Fibroblast of lung (primary cell): ENCODE results near the gene STAB2.

Source experiments
- EZH2 ChIP-seq: IDR thresholded peaks from 2 replicates; pipeline ENCODE4 v1.5.1; 2012; ENCODE audit warnings: low read length, control low read depth, mild to moderate bottlenecking; ENCODE audit errors: missing control alignments
- TF ChIP-seq, protein P1 (sequence below), 2 donors: IDR thresholded peaks in 1 of 2; conservative IDR thresholded peaks in 1 of 2; 1 replicate in 1 of 2; 2 replicates in 1 of 2; pipeline ENCODE4 v1.5.1; 2011 to 2012; ENCODE audit warnings: low read length in 2 of 2, control low read depth in 1 of 2, inconsistent platforms in 1 of 2, low read depth in 1 of 2, mild to moderate bottlenecking in 1 of 2

DNA sequence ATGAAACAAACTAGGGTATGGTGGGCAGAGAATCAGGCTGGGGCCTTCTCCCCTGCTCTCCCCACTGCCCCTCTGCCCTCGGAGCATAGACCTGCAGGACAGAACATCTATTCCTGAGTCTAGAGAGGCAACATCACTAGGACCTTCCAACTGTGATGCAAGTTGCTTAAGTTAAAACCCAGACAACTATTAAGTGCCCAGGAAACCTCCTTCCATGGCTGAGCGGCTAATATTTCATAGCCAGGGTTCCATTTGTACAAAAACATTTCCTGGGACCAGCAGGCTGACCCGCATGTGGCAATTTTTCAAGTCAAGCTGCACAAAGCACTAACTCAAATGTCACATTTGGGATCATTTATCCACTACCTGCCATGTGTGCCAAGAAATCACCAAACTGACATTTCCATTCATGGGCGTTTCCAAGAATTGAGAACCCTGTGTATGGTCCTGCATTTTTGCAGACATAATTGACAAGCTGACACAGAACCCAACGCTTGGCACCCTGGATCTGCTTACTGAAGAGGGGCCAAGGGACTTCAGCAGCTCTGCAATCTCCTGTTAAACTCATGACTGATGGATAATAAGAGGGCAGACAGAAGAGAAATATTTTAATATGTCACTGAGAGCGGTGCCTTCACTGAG, 221.3 kb downstream of the STAB2 start:
- TF ChIP-seq, protein P1, sequence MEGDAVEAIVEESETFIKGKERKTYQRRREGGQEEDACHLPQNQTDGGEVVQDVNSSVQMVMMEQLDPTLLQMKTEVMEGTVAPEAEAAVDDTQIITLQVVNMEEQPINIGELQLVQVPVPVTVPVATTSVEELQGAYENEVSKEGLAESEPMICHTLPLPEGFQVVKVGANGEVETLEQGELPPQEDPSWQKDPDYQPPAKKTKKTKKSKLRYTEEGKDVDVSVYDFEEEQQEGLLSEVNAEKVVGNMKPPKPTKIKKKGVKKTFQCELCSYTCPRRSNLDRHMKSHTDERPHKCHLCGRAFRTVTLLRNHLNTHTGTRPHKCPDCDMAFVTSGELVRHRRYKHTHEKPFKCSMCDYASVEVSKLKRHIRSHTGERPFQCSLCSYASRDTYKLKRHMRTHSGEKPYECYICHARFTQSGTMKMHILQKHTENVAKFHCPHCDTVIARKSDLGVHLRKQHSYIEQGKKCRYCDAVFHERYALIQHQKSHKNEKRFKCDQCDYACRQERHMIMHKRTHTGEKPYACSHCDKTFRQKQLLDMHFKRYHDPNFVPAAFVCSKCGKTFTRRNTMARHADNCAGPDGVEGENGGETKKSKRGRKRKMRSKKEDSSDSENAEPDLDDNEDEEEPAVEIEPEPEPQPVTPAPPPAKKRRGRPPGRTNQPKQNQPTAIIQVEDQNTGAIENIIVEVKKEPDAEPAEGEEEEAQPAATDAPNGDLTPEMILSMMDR (conservative IDR thresholded peaks at IDR 0.05 in 1 of 2, IDR thresholded peaks at IDR 0.05 in 1 of 2; ENCODE audit: low read depth in 1 of 2, low read length in 2 of 2): no peak
- TF ChIP-seq EZH2: no peak
